NT2/D1 (cell line): ENCODE data around the gene SLC27A4.

Experiments used
- SUZ12 ChIP-seq: IDR thresholded peaks from 2 replicates; pipeline ENCODE4 v1.6.1; 2011; ENCODE audit not compliant: insufficient read length, insufficient read depth; ENCODE audit errors: extremely low read depth
- YY1 ChIP-seq: IDR thresholded peaks from 2 replicates; pipeline ENCODE4 v1.6.1; 2011; ENCODE audit not compliant: insufficient read length, insufficient read depth
- ZNF274 ChIP-seq: IDR thresholded peaks from 2 replicates; pipeline ENCODE4 v1.6.1; 2011; ENCODE audit warnings: mild to moderate bottlenecking, low read depth, low read length

GRCh38 chr9:128304971-128305288 lies 35.4 kb upstream of the SLC27A4 start:
- TF ChIP-seq ZNF274 (no peak), SUZ12 (no peak), YY1 (no peak)
